WTC11 (cell line): Measurements from ENCODE around the gene CLRN3. TPM values are rescaled to one million over a fixed set of nuclear protein-coding genes. Genes with fewer than 3 reads are reported as not detected.

ENCODE experiments used
- ATAC-seq: fragments of 200-7000 bp; cut with Tn5 transposase; 2 replicates; pipeline ENCODE4 v1.10.0; 2021; ENCODE audit warnings: mild to moderate bottlenecking, moderate library complexity
- CTCF ChIA-PET: fragments of 300-600 bp; sonication (Branson Sonifier 250); formaldehyde crosslinking; loops from one replicate; lab custom pipeline; 2021; ENCODE audit warnings: antibody characterized with exemption; lab: Charles Lee
- POLR2A ChIA-PET: fragments of 350-600 bp; sonication (Branson Sonifier 250); formaldehyde crosslinking; loops from one replicate; lab custom pipeline; 2021; ENCODE audit warnings: antibody characterized with exemption; lab: Charles Lee
- DNase-seq: peaks from one replicate; pipeline ENCODE4 v3.0.0; 2021; ENCODE audit warnings: low spot score
- H3K27ac Mint-ChIP-seq: 2 replicates; pipeline ENCODE4 v1.8.0; 2021; ENCODE audit warnings: mixed read lengths
- H3K27me3 Mint-ChIP-seq: 2 replicates; pipeline ENCODE4 v1.8.0; 2021; ENCODE audit warnings: low read depth, mild to moderate bottlenecking, moderate library complexity, mixed read lengths
- H3K36me3 Mint-ChIP-seq: 2 replicates; pipeline ENCODE4 v1.8.0; 2021; ENCODE audit warnings: mixed read lengths
- H3K4me1 Mint-ChIP-seq: 2 replicates; pipeline ENCODE4 v1.8.0; 2022; ENCODE audit warnings: mixed read lengths
- H3K4me3 Mint-ChIP-seq: 2 replicates; pipeline ENCODE4 v1.8.0; 2021; ENCODE audit warnings: mild to moderate bottlenecking, moderate library complexity, mixed read lengths
- H3K9me3 Mint-ChIP-seq: 2 replicates; pipeline ENCODE4 v1.8.0; 2021; ENCODE audit warnings: mixed read lengths
- ATF1 ChIP-seq: sonication (generic); formaldehyde crosslinking; IDR thresholded peaks from 2 replicates; pipeline ENCODE4 v1.8.1; 2023; ENCODE audit warnings: mild to moderate bottlenecking, moderate library complexity, missing genetic modification reagents
- ELF4 ChIP-seq: sonication (generic); formaldehyde crosslinking; IDR thresholded peaks from 2 replicates; pipeline ENCODE4 v1.8.1; 2022; ENCODE audit warnings: low read depth, mild to moderate bottlenecking, moderate library complexity, missing genetic modification reagents
- GABPB1 ChIP-seq: sonication (generic); formaldehyde crosslinking; IDR thresholded peaks from 2 replicates; pipeline ENCODE4 v1.8.1; 2023; ENCODE audit warnings: mild to moderate bottlenecking, missing genetic modification reagents
- KAT7 ChIP-seq: sonication (generic); formaldehyde crosslinking; IDR thresholded peaks from 2 replicates; pipeline ENCODE4 v1.8.1; 2023; ENCODE audit warnings: missing genetic modification reagents, mild to moderate bottlenecking, borderline replicate concordance
- MYBL2 ChIP-seq: sonication (generic); formaldehyde crosslinking; IDR thresholded peaks from 2 replicates; pipeline ENCODE4 v1.8.1; 2023; ENCODE audit warnings: mild to moderate bottlenecking, moderate library complexity, missing genetic modification reagents
- NFE2L1 ChIP-seq: sonication (generic); formaldehyde crosslinking; IDR thresholded peaks from 2 replicates; pipeline ENCODE4 v1.8.1; 2023; ENCODE audit warnings: missing genetic modification reagents
- NR3C1 ChIP-seq: sonication (generic); formaldehyde crosslinking; conservative IDR thresholded peaks from 2 replicates; pipeline ENCODE4 v1.8.1; 2023; ENCODE audit warnings: low read depth, mild to moderate bottlenecking, missing genetic modification reagents
- OVOL2 ChIP-seq: fragments of 250-450 bp; sonication (Bioruptor Pico); IDR thresholded peaks from 2 replicates; pipeline ENCODE4 v1.9.0; 2021; ENCODE audit warnings: mild to moderate bottlenecking, borderline replicate concordance
- TEAD4 ChIP-seq: sonication (generic); formaldehyde crosslinking; IDR thresholded peaks from 2 replicates; pipeline ENCODE4 v1.8.0; 2022; ENCODE audit warnings: mild to moderate bottlenecking, missing genetic modification reagents
- TP53 ChIP-seq: sonication (generic); formaldehyde crosslinking; IDR thresholded peaks from 2 replicates; pipeline ENCODE4 v1.8.1; 2023; ENCODE audit warnings: mild to moderate bottlenecking, missing genetic modification reagents
- ZNF219 ChIP-seq: sonication (generic); formaldehyde crosslinking; IDR thresholded peaks from 2 replicates; pipeline ENCODE4 v1.8.0; 2023; ENCODE audit warnings: missing genetic modification reagents, mild to moderate bottlenecking, borderline replicate concordance
- ZNF232 ChIP-seq: sonication (generic); formaldehyde crosslinking; IDR thresholded peaks from 2 replicates; pipeline ENCODE4 v1.8.0; 2022; ENCODE audit warnings: mild to moderate bottlenecking, missing genetic modification reagents
- ZNF416 ChIP-seq: fragments of 250-450 bp; sonication (Bioruptor Pico); IDR thresholded peaks from 2 replicates; pipeline ENCODE4 v1.9.0; 2021; ENCODE audit warnings: mild to moderate bottlenecking, inconsistent platforms
- total RNA-seq: library from RNA; stranded (reverse); gene quantifications from 3 replicates; pipeline ENCODE4 v1.2.3, GENCODE V29; 2021
- TF ChIP-seq, protein P1 (sequence below): sonication (generic); formaldehyde crosslinking; IDR thresholded peaks from 2 replicates; pipeline ENCODE4 v1.8.0; 2023; ENCODE audit warnings: missing genetic modification reagents, mild to moderate bottlenecking, borderline replicate concordance
- TF ChIP-seq, protein P2 (sequence below): sonication (generic); formaldehyde crosslinking; IDR thresholded peaks from 2 replicates; pipeline ENCODE4 v1.8.1; 2023; ENCODE audit warnings: mild to moderate bottlenecking, missing genetic modification reagents
- TF ChIP-seq, protein P3 (sequence below): sonication (generic); formaldehyde crosslinking; IDR thresholded peaks from 2 replicates; pipeline ENCODE4 v1.8.1; 2023; ENCODE audit warnings: mild to moderate bottlenecking, missing genetic modification reagents, moderate library complexity
- TF ChIP-seq, protein P4 (sequence below): sonication (generic); formaldehyde crosslinking; IDR thresholded peaks from 2 replicates; pipeline ENCODE4 v1.8.0; 2022; ENCODE audit warnings: mild to moderate bottlenecking, missing genetic modification reagents
- TF ChIP-seq, protein P5 (sequence below): fragments of 250-450 bp; sonication (Bioruptor Pico); IDR thresholded peaks from 2 replicates; pipeline ENCODE4 v1.9.0; 2021; ENCODE audit warnings: mild to moderate bottlenecking
- TF ChIP-seq, protein P6 (sequence below): sonication (generic); formaldehyde crosslinking; conservative IDR thresholded peaks from 2 replicates; pipeline ENCODE4 v1.8.1; 2022; ENCODE audit warnings: mild to moderate bottlenecking, missing genetic modification reagents

The CLRN3 gene
- total RNA-seq, 1 experiment from 2014 or later, result not detected

DNA sequence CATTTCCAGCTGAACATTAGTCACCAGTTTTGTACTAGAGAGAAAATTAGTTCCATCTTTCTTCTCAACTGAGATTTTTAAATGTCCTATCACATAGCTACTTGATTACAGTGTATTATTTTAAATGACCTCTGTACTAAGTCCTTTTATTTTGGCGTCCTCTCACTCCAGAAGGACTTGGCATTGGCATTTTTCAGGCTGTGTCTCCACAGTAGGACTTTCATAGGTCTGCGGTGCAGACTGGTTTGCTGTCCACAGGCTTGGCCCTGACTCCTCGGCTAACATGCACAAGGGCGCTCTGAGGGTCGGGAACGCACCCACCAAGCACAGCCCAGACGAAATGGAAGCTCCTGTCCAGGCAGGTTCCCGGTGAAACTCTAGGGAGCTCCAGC lies 20.6 kb upstream of the CLRN3 start:
- Mint-ChIP-seq H3K4me3 (no peak overlapping the region), H3K9me3 (no peaks in the 10 kb centered on the region), H3K27me3 (peaks cover 10% of the 10 kb centered on the region), H3K27ac (no peak overlapping the region), H3K4me1 (peaks cover 4% of the 10 kb centered on the region; the same call in 1 of the 2 replicates), H3K36me3 (no peaks in the 10 kb centered on the region)
- ATAC-seq, result no peak
- POLR2A ChIA-PET, result no interaction called here
- DNase-seq, result no peak
- CTCF ChIA-PET, result no interaction called here
- TF ChIP-seq ELF4 (no peak), ZNF416 (CRISPR knock-in tag) (no peak)

DNA sequence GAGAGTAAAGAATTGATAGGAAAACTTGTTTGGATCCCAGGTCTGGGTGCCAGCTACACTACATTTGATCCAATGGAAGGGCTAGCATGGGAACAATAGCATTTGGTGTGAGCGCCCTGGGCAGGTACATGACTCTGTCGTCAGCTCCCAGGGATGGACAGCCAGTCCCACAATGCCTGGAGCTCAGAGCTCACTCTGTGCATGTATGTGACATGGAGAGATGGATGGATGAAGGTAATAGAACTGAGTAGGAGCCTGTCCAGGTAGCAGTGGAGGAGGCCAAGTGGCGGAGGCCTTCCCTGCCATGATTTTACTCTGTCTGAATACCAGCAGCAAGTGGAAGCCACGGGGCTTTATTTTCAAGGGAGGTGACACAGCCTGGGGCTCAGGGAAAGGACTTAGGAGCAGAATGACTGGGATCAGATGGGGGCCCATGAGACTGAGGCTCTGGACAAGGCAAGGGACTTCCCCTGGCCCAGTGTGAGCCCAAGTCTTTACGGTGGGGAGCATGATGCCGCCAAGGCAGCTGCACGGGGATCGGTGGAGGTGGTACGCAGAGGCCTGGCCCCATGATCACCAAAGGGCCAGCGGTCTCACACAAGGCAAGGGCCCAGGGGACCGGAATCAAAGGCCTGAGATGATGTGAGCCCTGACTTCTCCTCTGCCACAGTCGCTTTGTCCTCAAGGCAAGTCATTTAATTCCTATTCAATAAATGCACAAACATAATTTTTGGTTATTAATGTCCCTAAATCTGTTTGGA lies 20.0 kb upstream of the CLRN3 start:
- POLR2A ChIA-PET, result no interaction called here
- TF ChIP-seq ATF1 (CRISPR knock-in tag) (no peak), ZNF219 (CRISPR knock-in tag) (no peak), NR3C1 (CRISPR knock-in tag) (no peak), TEAD4 (no peak), KAT7 (CRISPR knock-in tag) (no peak), ZNF232 (CRISPR knock-in tag) (no peak)
- TF ChIP-seq, protein P1, sequence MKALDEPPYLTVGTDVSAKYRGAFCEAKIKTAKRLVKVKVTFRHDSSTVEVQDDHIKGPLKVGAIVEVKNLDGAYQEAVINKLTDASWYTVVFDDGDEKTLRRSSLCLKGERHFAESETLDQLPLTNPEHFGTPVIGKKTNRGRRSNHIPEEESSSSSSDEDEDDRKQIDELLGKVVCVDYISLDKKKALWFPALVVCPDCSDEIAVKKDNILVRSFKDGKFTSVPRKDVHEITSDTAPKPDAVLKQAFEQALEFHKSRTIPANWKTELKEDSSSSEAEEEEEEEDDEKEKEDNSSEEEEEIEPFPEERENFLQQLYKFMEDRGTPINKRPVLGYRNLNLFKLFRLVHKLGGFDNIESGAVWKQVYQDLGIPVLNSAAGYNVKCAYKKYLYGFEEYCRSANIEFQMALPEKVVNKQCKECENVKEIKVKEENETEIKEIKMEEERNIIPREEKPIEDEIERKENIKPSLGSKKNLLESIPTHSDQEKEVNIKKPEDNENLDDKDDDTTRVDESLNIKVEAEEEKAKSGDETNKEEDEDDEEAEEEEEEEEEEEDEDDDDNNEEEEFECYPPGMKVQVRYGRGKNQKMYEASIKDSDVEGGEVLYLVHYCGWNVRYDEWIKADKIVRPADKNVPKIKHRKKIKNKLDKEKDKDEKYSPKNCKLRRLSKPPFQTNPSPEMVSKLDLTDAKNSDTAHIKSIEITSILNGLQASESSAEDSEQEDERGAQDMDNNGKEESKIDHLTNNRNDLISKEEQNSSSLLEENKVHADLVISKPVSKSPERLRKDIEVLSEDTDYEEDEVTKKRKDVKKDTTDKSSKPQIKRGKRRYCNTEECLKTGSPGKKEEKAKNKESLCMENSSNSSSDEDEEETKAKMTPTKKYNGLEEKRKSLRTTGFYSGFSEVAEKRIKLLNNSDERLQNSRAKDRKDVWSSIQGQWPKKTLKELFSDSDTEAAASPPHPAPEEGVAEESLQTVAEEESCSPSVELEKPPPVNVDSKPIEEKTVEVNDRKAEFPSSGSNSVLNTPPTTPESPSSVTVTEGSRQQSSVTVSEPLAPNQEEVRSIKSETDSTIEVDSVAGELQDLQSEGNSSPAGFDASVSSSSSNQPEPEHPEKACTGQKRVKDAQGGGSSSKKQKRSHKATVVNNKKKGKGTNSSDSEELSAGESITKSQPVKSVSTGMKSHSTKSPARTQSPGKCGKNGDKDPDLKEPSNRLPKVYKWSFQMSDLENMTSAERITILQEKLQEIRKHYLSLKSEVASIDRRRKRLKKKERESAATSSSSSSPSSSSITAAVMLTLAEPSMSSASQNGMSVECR, result no peak
- TF ChIP-seq, protein P2, sequence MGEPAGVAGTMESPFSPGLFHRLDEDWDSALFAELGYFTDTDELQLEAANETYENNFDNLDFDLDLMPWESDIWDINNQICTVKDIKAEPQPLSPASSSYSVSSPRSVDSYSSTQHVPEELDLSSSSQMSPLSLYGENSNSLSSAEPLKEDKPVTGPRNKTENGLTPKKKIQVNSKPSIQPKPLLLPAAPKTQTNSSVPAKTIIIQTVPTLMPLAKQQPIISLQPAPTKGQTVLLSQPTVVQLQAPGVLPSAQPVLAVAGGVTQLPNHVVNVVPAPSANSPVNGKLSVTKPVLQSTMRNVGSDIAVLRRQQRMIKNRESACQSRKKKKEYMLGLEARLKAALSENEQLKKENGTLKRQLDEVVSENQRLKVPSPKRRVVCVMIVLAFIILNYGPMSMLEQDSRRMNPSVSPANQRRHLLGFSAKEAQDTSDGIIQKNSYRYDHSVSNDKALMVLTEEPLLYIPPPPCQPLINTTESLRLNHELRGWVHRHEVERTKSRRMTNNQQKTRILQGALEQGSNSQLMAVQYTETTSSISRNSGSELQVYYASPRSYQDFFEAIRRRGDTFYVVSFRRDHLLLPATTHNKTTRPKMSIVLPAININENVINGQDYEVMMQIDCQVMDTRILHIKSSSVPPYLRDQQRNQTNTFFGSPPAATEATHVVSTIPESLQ (CRISPR knock-in tag), result no peak
- TF ChIP-seq, protein P3, sequence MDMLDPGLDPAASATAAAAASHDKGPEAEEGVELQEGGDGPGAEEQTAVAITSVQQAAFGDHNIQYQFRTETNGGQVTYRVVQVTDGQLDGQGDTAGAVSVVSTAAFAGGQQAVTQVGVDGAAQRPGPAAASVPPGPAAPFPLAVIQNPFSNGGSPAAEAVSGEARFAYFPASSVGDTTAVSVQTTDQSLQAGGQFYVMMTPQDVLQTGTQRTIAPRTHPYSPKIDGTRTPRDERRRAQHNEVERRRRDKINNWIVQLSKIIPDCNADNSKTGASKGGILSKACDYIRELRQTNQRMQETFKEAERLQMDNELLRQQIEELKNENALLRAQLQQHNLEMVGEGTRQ (CRISPR knock-in tag), result no peak
- TF ChIP-seq, protein P4, sequence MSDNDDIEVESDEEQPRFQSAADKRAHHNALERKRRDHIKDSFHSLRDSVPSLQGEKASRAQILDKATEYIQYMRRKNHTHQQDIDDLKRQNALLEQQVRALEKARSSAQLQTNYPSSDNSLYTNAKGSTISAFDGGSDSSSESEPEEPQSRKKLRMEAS (CRISPR knock-in tag), result no peak
- H3K27ac Mint-ChIP-seq, result no peak overlapping the region
- ATAC-seq (no peak), DNase-seq (no peak)
- H3K4me3 Mint-ChIP-seq, result no peak overlapping the region
- H3K36me3 Mint-ChIP-seq, result no peaks in the 10 kb centered on the region
- CTCF ChIA-PET, result no interaction called here
- H3K9me3 Mint-ChIP-seq, result no peaks in the 10 kb centered on the region
- peaks cover 16% of the 10 kb centered on the region for H3K27me3 Mint-ChIP-seq
- peaks cover 4% of the 10 kb centered on the region; the same call in 1 of the 2 replicates for H3K4me1 Mint-ChIP-seq

DNA sequence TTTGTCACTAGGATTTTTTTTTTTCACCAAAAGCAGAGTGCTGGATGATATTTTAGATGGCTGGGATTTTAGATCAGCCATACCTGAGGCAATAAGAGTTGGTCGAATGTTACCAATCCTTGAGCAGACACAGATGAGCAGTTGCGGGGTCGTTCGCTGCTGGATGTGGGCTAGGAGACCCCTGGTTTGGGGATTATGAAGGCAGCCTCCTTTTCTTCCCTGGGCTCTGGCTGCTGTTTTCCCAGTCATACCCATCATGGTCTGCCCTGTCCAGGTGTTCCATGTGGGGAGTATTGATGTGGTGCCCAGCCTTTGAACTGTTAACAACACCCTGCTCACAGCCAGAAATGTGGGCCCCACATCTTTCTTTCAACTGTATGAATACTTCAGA lies 19.1 kb upstream of the CLRN3 start:
- ATAC-seq (no peak), DNase-seq (no peak)
- Mint-ChIP-seq H3K4me3 (no peak overlapping the region), H3K36me3 (no peaks in the 10 kb centered on the region), H3K4me1 (peaks cover 2% of the 10 kb centered on the region; the same call in 1 of the 2 replicates), H3K9me3 (no peaks in the 10 kb centered on the region), H3K27me3 (peaks cover 17% of the 10 kb centered on the region), H3K27ac (no peak overlapping the region)
- CTCF ChIA-PET, result no interaction called here
- POLR2A ChIA-PET, result no interaction called here
- TF ChIP-seq MYBL2 (CRISPR knock-in tag), result no peak
- no peak for TF ChIP-seq TP53
- TF ChIP-seq NFE2L1 (CRISPR knock-in tag), result no peak
- TF ChIP-seq GABPB1 (CRISPR knock-in tag), result no peak
- TF ChIP-seq, protein P5, sequence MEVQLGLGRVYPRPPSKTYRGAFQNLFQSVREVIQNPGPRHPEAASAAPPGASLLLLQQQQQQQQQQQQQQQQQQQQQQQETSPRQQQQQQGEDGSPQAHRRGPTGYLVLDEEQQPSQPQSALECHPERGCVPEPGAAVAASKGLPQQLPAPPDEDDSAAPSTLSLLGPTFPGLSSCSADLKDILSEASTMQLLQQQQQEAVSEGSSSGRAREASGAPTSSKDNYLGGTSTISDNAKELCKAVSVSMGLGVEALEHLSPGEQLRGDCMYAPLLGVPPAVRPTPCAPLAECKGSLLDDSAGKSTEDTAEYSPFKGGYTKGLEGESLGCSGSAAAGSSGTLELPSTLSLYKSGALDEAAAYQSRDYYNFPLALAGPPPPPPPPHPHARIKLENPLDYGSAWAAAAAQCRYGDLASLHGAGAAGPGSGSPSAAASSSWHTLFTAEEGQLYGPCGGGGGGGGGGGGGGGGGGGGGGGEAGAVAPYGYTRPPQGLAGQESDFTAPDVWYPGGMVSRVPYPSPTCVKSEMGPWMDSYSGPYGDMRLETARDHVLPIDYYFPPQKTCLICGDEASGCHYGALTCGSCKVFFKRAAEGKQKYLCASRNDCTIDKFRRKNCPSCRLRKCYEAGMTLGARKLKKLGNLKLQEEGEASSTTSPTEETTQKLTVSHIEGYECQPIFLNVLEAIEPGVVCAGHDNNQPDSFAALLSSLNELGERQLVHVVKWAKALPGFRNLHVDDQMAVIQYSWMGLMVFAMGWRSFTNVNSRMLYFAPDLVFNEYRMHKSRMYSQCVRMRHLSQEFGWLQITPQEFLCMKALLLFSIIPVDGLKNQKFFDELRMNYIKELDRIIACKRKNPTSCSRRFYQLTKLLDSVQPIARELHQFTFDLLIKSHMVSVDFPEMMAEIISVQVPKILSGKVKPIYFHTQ (CRISPR knock-in tag), result no peak
- TF ChIP-seq OVOL2 (CRISPR knock-in tag), result no peak
- TF ChIP-seq, protein P6, sequence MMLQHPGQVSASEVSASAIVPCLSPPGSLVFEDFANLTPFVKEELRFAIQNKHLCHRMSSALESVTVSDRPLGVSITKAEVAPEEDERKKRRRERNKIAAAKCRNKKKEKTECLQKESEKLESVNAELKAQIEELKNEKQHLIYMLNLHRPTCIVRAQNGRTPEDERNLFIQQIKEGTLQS, result no peak
